ENCODE measurements around the gene SBK2. TPM values are rescaled to one million over a fixed set of nuclear protein-coding genes. Genes with fewer than 3 reads are reported as not detected.
"Not testable (repeated sequence)": the region's sequence is repeated elsewhere in the genome, so short reads cannot be mapped to it uniquely, and the experiment has no call there.

The SBK2 gene
- total and polyA plus RNA-seq, 8 donors: 0.20 TPM; not detected in 7

DNA sequence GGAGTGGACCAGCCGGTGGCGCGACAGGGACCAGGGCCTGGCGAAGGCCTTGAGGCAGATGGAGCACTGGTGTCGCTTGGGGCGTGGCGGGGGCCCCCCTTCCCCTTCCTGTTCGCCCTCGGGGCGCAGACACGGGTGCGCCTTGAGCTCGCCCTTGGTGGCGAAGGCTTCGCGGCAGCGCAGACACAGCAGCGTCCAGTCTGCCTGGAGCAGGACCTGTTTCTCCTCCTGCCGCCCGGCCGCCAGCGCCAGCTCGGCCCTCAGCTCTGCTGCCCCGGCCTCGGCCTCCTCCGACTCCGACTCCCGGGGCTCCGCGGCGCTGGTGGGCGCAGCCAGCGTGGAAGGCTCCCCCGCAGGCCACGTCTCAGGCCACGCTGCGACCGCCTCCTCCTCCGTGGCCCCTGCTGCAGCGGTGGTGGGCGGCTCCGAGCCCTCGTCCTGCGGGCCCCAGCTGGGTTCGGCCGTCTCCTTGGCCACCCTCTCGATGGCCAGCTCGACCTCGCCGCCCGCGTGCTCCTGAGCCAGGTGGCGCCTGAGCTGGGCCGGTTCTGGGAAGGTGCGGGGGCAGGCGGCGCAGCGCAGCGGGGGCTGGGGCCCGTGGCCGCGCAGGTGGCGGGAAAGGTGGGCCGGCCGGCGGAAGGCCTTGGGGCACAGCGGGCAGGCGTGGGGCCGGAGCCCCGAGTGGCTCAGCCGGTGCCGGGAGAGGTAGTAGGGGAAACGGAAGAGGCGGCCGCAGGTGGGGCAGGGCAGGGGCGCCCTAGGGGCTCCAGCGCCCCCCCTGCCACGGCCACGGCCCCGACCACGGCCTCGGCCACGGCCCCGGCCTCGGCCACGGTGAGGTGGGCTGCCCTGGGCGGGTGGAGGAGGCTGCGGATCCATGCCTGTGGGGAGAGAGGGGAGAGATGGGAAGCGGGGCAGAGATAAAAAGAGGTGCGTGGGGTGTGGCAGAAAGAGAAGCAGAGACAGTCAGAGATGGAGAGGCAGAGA is 42.1 kb upstream of the SBK2 start:
- peaks cover 0 to 26% of the 10 kb centered on the region in 2 donors for H3K36me3 ChIP-seq
- intact Hi-C loops (cut with DNase I): no loop called here
- H3K9me3 ChIP-seq: no peaks in the 10 kb centered on the region
- peak in 1 of 4 donors; percentile 80 for DNase-seq
- H3K27ac ChIP-seq: no peak overlapping the region
- peaks cover 5 to 17% of the 10 kb centered on the region in 2 donors for H3K4me1 ChIP-seq
- peak overlapping the region; percentile 76 to 83 for H3K4me3 ChIP-seq
- no peak for ATAC-seq
- TF ChIP-seq, protein P1, sequence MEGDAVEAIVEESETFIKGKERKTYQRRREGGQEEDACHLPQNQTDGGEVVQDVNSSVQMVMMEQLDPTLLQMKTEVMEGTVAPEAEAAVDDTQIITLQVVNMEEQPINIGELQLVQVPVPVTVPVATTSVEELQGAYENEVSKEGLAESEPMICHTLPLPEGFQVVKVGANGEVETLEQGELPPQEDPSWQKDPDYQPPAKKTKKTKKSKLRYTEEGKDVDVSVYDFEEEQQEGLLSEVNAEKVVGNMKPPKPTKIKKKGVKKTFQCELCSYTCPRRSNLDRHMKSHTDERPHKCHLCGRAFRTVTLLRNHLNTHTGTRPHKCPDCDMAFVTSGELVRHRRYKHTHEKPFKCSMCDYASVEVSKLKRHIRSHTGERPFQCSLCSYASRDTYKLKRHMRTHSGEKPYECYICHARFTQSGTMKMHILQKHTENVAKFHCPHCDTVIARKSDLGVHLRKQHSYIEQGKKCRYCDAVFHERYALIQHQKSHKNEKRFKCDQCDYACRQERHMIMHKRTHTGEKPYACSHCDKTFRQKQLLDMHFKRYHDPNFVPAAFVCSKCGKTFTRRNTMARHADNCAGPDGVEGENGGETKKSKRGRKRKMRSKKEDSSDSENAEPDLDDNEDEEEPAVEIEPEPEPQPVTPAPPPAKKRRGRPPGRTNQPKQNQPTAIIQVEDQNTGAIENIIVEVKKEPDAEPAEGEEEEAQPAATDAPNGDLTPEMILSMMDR (IDR thresholded peaks at IDR 0.05): no peak
- no peaks in the 10 kb centered on the region for H3K27me3 ChIP-seq

DNA sequence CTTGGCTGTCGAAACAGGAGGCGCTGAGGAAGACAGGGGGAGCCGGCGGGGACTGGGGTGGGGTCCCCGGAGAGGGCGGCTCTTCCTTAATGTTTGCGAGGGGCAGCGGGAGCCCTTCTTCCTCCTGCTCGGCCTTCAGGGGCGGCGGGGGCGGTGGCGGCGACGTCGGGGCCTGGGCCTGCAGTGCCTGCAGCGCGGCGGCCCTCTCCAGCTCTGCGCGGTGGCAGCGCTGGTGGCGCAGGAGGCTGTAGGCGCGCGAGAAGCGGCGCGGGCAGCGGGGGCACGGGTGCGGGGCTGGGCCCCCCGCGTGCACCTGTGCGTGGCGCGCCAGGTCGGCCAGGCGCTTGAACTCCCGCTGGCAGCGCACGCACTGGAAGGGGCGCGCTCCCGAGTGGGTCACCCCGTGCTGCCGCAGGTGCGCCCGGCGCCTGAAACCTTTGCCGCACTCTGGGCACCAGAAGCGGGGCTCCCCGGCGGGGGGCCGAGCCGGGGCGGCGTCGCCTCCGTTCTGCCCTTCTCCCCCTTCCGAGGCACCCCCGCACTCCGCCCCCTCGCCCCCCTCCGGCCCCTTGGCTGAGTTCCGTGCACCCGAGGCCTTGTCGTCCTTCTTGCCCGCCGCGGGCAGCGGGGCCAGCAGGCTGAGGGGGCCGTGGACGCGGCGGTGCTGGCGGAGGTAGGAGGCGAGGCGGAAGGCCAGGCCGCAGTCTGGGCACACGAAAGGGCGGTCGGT is 41.3 kb upstream of the SBK2 start:
- Histone ChIP-seq H3K27me3 (no peaks in the 10 kb centered on the region), H3K4me1 (peaks cover 5 to 17% of the 10 kb centered on the region in 2 donors), H3K27ac (no peak overlapping the region), H3K4me3 (no peak overlapping the region), H3K9me3 (no peaks in the 10 kb centered on the region), H3K36me3 (peaks cover 0 to 26% of the 10 kb centered on the region in 2 donors)
- TF ChIP-seq, protein P1 (IDR thresholded peaks at IDR 0.05): no peak
- ATAC-seq (no peak), DNase-seq (peak in 1 of 4 donors; percentile 69)
- intact Hi-C loops (cut with DNase I): no loop called here

DNA sequence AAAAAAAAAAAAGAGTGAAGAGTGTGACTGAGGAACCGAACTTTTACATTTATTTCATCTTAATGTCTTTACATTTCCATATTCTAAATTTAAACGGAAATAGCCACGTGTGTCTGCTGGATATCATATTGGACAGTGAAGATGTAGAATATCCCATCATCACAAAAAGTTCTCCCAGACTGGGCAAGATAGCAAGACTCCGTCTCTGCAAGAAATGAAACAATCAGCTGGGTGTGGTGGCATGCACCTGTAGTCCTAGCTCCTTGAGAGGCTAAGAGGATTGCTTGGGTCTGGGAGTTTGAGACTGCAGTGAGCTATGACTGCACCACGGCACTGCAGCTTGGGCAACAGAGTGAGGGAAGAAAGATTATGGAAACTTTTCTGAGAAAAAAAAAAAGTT is 39.8 kb upstream of the SBK2 start:
- TF ChIP-seq, protein P1 (IDR thresholded peaks at IDR 0.05): no peak
- Histone ChIP-seq H3K4me3 (no peak overlapping the region), H3K27me3 (no peaks in the 10 kb centered on the region), H3K36me3 (peaks cover 0 to 26% of the 10 kb centered on the region in 2 donors), H3K27ac (no peak overlapping the region), H3K9me3 (no peaks in the 10 kb centered on the region), H3K4me1 (peaks cover 5 to 17% of the 10 kb centered on the region in 2 donors)
- ATAC-seq: no peak
- intact Hi-C loops (cut with DNase I): no loop called here
- no peak for DNase-seq

DNA sequence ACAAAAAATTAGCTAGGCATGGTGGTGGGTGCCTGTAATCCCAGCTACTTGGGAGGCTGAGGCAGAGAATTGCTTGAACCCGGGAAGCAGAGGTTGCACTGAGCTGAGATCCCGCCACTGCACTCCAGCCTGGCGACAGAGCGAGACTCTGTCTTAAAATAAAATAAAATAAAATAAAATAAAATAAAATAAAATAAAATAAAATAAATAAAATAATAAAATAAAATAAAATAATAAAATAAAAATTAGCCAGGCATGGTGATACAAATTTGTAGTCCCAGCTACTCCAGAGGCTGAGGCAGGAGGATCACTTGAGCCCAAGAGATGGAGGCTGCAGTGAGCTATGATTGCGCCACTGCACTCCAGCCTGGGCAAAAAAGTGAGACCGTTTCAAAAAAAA is 37.0 kb upstream of the SBK2 start:
- DNase-seq; H3K4me3 ChIP-seq; intact Hi-C loops (cut with DNase I); H3K4me1 ChIP-seq; H3K9me3 ChIP-seq; H3K27ac ChIP-seq; H3K27me3 ChIP-seq; ATAC-seq: not testable (repeated sequence)
- peaks cover 0 to 23% of the 10 kb centered on the region in 2 donors for H3K36me3 ChIP-seq

DNA sequence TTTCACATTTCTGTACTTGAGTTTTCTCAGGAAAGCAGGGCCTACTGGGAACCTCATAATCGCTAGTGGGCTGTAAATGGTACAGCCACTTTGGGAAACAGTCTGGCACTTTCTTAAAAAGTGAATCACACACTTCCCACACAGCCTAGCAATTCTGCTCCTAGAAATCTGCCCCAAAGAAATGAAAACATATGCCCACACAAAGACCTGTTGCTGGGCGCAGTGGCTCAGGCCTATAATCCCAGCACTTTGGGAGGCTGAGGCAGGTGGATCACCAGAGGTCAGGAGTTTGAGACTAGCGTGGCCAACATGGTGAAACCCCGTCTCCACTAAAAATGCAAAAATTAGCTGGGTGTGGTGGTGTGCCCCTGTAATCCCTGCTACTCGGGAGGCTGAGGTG is 32.5 kb upstream of the SBK2 start:
- DNase-seq; H3K4me1 ChIP-seq; intact Hi-C loops (cut with DNase I); H3K9me3 ChIP-seq; ATAC-seq; H3K27ac ChIP-seq; H3K4me3 ChIP-seq; H3K36me3 ChIP-seq: not testable (repeated sequence)
- peaks cover 0 to 22% of the 10 kb centered on the region in 2 donors for H3K27me3 ChIP-seq
